Measurements from ENCODE around the gene BGLAP.

- TF ChIP-seq CTCF (IDR thresholded peaks at IDR 0.05) (no peak), POLR2AphosphoS5 (IDR thresholded peaks at IDR 0.05; ENCODE audit: low read depth, low read length) (no peak), EZH2phosphoT487 (IDR thresholded peaks at IDR 0.05; ENCODE audit: borderline replicate concordance, low read depth) (no peak), SMC3 (IDR thresholded peaks at IDR 0.05; ENCODE audit: low read depth, low read length) (no peak), RCOR1 (IDR thresholded peaks at IDR 0.05; ENCODE audit: low read length) (no peak)
Measured at GRCh38 chr1:156281693-156282478, 39.9 kb downstream of the BGLAP start.
